Astrocyte of the spinal cord (primary cell): Measurements from ENCODE around the gene COQ3.

Experiments
- DNase-seq: peaks from one replicate; pipeline ENCODE4 v3.0.0; 2011; ENCODE audit warnings: low read depth, low spot score
- H3K4me3 ChIP-seq: 2 replicates; pipeline ENCODE4 v1.5.1; 2011; ENCODE audit warnings: low read depth, mild to moderate bottlenecking, low read length, moderate library complexity
- in situ Hi-C: cut with HindIII; loops from 2 replicates; pipeline ENCODE4 v1.10.0; 2017; ENCODE audit warnings: low sequenced_read_pairs
- TF ChIP-seq, protein P1 (sequence below): IDR thresholded peaks from 2 replicates; pipeline ENCODE4 v1.5.1; 2012; ENCODE audit warnings: low read depth, mild to moderate bottlenecking, low read length, inconsistent platforms

The COQ3 gene

DNA sequence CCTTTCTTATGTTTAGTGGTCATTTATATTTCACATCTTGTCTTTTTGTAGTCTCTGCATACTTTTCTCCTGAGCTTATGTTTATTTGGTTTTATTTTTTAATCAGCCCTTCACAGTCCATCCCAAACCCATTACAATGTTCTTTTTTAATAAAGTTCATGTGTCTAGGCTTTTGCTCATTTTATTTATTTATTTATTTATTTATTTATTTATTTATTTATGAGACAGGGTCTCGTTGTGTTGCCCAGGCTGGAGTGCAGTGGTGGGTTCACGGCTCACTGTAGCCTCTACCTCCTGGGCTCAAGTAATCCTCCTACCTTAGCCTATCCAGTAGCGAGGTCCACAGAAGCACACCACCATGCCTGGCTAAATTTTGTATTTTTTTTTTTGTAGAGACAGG, 3.1 kb downstream of the COQ3 start:
- no peak overlapping the region for H3K4me3 ChIP-seq
- no peak for DNase-seq
- in situ Hi-C loops, result no loop called here
- TF ChIP-seq, protein P1, sequence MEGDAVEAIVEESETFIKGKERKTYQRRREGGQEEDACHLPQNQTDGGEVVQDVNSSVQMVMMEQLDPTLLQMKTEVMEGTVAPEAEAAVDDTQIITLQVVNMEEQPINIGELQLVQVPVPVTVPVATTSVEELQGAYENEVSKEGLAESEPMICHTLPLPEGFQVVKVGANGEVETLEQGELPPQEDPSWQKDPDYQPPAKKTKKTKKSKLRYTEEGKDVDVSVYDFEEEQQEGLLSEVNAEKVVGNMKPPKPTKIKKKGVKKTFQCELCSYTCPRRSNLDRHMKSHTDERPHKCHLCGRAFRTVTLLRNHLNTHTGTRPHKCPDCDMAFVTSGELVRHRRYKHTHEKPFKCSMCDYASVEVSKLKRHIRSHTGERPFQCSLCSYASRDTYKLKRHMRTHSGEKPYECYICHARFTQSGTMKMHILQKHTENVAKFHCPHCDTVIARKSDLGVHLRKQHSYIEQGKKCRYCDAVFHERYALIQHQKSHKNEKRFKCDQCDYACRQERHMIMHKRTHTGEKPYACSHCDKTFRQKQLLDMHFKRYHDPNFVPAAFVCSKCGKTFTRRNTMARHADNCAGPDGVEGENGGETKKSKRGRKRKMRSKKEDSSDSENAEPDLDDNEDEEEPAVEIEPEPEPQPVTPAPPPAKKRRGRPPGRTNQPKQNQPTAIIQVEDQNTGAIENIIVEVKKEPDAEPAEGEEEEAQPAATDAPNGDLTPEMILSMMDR, result no peak

DNA sequence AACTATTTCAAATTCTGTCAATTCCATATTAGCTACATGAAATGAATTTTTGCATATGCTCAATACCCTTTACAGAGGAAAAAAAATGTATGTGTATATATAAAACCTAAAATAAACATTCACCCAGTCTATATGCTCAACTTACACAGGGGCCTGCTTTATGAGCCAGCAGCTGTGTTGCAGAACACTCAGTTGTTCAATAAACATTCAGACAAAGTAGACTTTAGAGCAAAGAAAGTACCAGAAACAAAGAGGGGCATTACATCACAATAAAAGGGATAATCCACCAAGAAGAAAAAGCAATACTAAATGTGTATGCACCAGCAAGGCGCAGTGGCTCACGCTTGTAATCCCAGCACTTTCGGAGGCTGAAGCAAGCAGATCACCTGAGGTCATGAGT, 9.5 kb downstream of the COQ3 start:
- no peak overlapping the region for H3K4me3 ChIP-seq
- in situ Hi-C loops, result no loop called here
- DNase-seq, result no peak
- TF ChIP-seq, protein P1, result no peak

DNA sequence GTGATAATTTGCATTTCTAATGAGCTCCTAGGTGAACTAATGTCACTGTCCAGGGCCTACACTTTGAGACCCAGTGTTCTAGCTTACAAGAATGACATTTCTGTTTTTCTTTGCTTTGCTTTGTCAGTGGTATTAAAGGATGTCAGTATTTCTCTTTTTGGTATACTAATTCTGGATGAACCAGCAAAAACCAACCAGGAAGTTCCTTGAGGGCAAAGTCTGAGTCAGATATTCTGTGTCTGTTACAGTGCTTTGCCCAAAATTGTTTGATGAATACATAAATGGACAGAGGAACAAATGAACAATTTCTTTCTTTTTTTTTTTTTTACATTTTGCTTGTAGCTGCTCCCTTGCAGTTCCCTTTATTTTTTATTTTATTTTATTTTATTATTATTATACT, 15.4 kb downstream of the COQ3 start:
- no peak for DNase-seq
- in situ Hi-C loops, result no loop called here
- TF ChIP-seq, protein P1, result no peak
- no peak overlapping the region for H3K4me3 ChIP-seq

DNA sequence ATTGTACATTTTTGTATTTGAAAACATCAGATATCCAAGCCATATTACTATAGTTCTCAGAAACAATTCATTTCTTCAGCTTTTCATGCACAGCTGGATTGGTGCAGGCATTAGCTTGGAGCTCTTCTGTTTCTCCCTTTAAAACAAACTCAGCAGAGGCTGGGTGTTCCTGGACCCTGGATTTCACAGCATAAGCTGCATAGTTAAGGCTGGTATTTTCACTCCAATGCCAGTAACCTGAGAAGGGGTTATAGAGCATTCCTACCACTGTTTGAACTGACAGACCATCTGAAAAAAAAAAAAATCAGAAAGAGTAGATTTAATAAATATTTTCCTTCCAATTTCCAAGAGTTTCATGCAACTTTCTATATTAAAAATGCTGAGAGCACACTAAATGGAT, 24.5 kb downstream of the COQ3 start:
- no peak overlapping the region for H3K4me3 ChIP-seq
- TF ChIP-seq, protein P1, result no peak
- no peak for DNase-seq
- in situ Hi-C loops, result no loop called here

DNA sequence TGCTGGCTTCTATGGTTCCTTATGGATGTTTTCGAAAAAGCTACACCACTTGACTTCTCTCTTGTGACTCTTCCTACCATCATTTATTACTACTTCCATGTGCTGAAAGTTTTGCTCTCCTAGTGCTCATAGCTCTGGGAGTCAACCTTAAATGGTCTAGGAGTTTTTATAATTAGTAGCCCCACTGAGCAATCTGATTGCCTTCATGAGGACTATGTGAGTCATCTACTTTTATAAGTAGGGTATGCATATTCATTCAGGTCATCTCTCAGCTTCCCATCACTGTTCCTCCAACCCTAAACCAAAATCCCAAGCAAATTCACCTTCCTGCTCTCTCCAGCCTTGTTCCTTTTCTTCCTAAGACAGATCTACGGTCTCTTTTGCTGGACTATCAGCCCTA, 27.1 kb downstream of the COQ3 start:
- TF ChIP-seq, protein P1, result no peak
- in situ Hi-C loops, result no loop called here

DNA sequence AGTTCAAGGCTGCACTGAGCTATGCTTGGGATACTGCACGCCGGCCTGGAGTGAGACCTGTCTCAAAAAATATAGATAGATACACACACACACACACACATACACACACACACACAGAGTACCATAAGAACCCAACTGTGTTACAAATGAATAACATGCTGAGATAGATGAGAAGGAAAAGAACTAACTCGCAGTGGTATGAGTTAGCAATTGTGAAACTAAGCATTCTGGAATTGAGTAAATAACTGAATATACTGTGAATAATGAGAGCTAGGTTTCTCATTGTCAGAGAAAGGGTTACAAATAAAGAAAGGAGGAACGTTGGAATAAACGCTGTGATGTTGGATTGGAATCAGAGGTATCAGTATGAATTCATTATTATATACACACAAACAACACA, 30.0 kb downstream of the COQ3 start:
- no peak overlapping the region for H3K4me3 ChIP-seq
- in situ Hi-C loops, result no loop called here
- TF ChIP-seq, protein P1, result no peak
- no peak for DNase-seq

More for the DNA sequence above, 27.1 kb downstream of the COQ3 start:
- H3K4me3 ChIP-seq, result no peak overlapping the region
- no peak for DNase-seq

DNA sequence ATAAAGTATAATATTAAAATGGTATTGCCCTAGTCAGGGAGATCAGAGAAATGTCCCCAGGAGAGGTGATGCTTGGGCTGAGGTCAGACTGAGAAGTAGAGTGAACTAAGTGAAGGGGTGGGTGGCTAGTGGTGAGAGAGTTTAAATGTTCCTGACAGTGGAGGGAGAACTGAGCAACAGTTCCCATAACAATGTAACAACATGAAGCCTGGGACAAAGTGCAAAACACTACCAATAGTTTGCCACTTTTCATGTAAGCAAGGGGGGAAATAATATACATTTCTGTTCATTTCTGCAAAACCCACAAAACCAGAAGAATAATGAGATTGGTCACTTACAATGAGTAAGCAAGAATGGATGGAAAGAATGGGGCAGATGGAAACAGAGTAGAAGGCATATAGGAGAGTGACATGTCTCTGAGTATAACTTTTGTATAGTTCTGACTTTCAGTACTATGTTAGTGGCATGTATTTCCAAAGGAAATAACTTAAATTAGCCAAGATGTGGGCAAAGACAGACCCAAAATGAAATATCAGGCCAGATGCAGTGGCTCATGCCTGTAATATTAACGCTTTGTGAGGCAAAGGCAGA, 31.2 kb downstream of the COQ3 start:
- in situ Hi-C loops, result no loop called here
- TF ChIP-seq, protein P1, result no peak
- no peak for DNase-seq
- H3K4me3 ChIP-seq, result no peak overlapping the region
